GM10266 (cell line): ENCODE measurements around the gene MGRN1.

ENCODE experiments used
- DNase-seq: peaks from one replicate; pipeline ENCODE4 v3.0.0; 2012; ENCODE audit errors: extremely low spot score
- CTCF ChIP-seq: IDR thresholded peaks from 2 replicates; pipeline ENCODE4 v1.5.1; 2012; ENCODE audit warnings: mild to moderate bottlenecking, low read depth; ENCODE audit not compliant: control insufficient read depth, insufficient read depth; ENCODE audit errors: missing control alignments

Gene MGRN1

GRCh38 chr16:4666537-4667202, 42.0 kb downstream of the MGRN1 start:
- TF ChIP-seq CTCF, result no peak
- no peak for DNase-seq

- no peak for DNase-seq
Measured at GRCh38 chr16:4667203-4667963, 42.8 kb downstream of the MGRN1 start.

GRCh38 chr16:4668313-4668960, 43.8 kb downstream of the MGRN1 start:
- no peak for TF ChIP-seq CTCF

More at GRCh38 chr16:4667203-4667963, 42.8 kb downstream of the MGRN1 start:
- no peak for TF ChIP-seq CTCF

GRCh38 chr16:4673387-4674046, 48.9 kb downstream of the MGRN1 start:
- DNase-seq, result no peak
- no peak for TF ChIP-seq CTCF

More at GRCh38 chr16:4668313-4668960, 43.8 kb downstream of the MGRN1 start:
- no peak for DNase-seq

GRCh38 chr16:4674926-4675530, 50.4 kb downstream of the MGRN1 start:
- no peak for TF ChIP-seq CTCF
- DNase-seq, result no peak

- DNase-seq, result no peak
- no peak for TF ChIP-seq CTCF
Measured at GRCh38 chr16:4675864-4676786, 51.5 kb downstream of the MGRN1 start.
